ENCODE measurements around the gene ADD1.

The ADD1 gene

DNA sequence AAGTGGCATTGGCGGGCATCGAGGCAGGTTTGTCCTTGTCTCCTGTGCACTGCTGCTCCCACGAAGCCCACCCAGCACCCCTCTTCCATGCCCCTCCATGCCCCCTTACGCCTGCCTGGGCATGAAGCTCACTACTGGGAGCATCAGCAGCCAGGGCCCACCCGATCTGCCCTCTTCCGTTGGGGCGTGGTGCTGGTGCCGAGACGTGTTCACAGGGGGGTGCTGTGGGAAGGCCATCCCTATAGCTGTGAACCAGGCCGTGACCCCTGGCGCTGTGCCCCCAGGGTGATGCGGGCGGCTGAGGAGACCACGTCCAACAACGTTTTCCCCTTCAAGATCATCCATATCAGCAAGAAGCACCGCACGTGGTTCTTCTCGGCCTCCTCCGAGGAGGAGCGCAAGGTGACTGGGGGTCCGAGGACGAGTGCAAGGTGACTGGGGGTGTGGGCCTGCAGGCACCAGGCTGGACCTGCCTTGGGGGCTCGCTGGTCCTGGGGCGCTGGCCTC, 19.3 kb upstream of the ADD1 start:
- Histone ChIP-seq H3K27ac (ENCODE audit: low read depth, low read length, severe bottlenecking) (no peak overlapping the region), H3K4me1 (ENCODE audit: control insufficient read depth, insufficient read depth, low read length, poor library complexity, severe bottlenecking) (peaks cover under 1% of the 10 kb centered on the region), H3K4me3 (ENCODE audit: extremely low read depth, insufficient read depth, low read length, poor library complexity, severe bottlenecking) (no peak overlapping the region), H3K9me3 (ENCODE audit: control insufficient read depth, low read length) (no peaks in the 10 kb centered on the region), H3K36me3 (ENCODE audit: control insufficient read depth, insufficient read depth, low read length) (peaks cover 70% of the 10 kb centered on the region)
- 92 to 96% methylated on average over 22 to 24 of the region's 24 CpGs for WGBS, 2 experiments (ENCODE audit: insufficient coverage in 2 of 2)

DNA sequence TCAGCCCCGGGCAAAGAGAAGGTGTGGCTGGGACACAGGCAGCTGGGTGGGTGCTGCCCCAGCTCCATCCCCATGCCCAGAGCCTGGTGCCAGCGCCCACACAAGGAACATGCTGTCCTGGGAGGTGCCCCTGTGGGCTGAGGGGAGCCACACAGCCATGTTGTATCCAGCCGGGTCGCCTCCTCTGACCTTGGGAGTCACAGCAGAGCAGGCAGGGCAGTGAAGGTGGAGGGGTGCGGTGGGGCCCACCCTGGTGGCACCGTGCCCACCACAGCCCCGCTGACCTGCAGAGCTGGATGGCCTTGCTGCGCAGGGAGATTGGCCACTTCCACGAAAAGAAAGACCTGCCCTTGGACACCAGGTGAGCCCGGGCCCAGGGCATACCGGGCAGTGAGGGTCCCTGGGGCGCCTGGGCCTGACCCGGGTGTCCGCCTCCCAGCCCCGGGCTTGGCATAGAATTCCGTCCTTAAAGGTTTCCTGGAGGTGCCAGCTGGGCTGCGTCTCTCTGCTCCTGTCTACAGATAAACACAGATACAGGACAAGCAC, 18.7 kb upstream of the ADD1 start:
- Histone ChIP-seq H3K9me3 (ENCODE audit: control insufficient read depth, low read length) (no peaks in the 10 kb centered on the region), H3K4me1 (ENCODE audit: control insufficient read depth, insufficient read depth, low read length, poor library complexity, severe bottlenecking) (peaks cover 5% of the 10 kb centered on the region), H3K36me3 (ENCODE audit: control insufficient read depth, insufficient read depth, low read length) (peaks cover 71% of the 10 kb centered on the region), H3K4me3 (ENCODE audit: extremely low read depth, insufficient read depth, low read length, poor library complexity, severe bottlenecking) (no peak overlapping the region), H3K27ac (ENCODE audit: low read depth, low read length, severe bottlenecking) (no peak overlapping the region)
- WGBS, 2 experiments (ENCODE audit: insufficient coverage in 2 of 2): 93 to 94% methylated on average over 16 to 17 of the region's 17 CpGs

DNA sequence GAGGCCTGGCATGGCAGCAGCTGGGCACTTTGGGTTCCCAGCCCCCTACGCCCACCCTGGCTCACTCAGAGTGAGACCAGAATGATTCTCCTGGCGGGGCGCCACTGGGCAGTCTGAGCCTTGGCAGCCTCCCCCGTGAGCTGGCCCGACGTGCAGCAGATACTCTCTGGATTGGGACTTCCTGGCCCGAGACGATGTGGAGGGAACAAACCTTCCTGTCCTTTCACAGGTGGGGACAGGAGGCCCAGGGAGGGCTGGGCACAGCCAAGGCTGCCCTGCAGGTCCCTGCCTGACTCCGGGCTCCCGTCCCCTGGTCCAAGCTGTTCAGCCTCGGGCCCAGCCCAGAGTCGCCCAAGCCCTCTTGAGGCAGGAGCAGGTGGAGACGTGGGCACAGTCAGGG, 17.9 kb upstream of the ADD1 start:
- H3K36me3 ChIP-seq (ENCODE audit: control insufficient read depth, insufficient read depth, low read length): peaks cover 75% of the 10 kb centered on the region
- H3K9me3 ChIP-seq (ENCODE audit: control insufficient read depth, low read length): no peaks in the 10 kb centered on the region
- 89 to 98% methylated on average over 13 of the region's 13 CpGs for WGBS, 2 experiments (ENCODE audit: insufficient coverage in 2 of 2)
- no peak overlapping the region for H3K4me3 ChIP-seq (ENCODE audit: extremely low read depth, insufficient read depth, low read length, poor library complexity, severe bottlenecking)
- H3K27ac ChIP-seq (ENCODE audit: low read depth, low read length, severe bottlenecking): no peak overlapping the region
- peaks cover 8% of the 10 kb centered on the region for H3K4me1 ChIP-seq (ENCODE audit: control insufficient read depth, insufficient read depth, low read length, poor library complexity, severe bottlenecking)

DNA sequence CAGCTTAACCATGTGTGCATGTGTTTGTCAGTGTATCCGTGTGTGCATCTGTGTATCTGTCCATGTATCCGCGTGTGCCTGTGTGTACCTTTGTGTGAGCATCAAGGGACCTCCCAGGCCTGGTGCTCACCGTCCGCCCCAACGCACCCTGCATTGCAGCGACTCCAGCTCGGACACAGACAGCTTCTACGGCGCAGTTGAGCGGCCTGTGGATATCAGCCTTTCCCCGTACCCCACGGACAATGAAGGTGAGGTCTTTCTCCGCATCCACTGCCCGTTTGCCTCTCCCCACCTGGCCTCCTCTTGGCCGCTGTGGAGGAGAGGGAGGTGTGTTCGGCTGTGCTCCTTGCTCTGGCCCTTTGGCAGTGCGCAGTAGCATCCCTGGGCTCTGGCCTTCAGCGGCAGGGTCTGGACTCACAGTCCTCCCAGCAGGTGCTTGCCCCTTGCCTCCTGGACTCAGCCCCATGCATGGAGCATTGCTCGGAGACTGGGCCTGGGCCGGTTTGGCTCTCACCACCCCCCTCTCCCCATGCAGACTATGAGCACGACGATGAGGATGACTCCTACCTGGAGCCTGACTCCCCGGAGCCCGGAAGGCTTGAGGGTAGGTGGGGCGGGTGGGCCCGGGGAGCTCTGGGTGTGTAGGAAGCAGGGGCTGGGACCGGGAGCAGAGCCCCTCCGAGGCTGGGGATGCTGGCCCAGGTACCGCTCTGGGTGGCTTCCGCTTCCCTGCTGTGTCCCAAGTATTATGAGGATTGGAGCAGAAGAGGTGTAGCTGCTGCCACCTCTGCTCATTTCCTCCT, 16.4 kb upstream of the ADD1 start:
- no peaks in the 10 kb centered on the region for H3K9me3 ChIP-seq (ENCODE audit: control insufficient read depth, low read length)
- 96 to 97% methylated on average over 15 to 28 of the region's 31 CpGs for WGBS, 2 experiments (ENCODE audit: insufficient coverage in 2 of 2)
- H3K4me1 ChIP-seq (ENCODE audit: control insufficient read depth, insufficient read depth, low read length, poor library complexity, severe bottlenecking): peaks cover 8% of the 10 kb centered on the region
- H3K36me3 ChIP-seq (ENCODE audit: control insufficient read depth, insufficient read depth, low read length): peaks cover 84% of the 10 kb centered on the region
- no peak overlapping the region for H3K27ac ChIP-seq (ENCODE audit: low read depth, low read length, severe bottlenecking)
- no peak overlapping the region for H3K4me3 ChIP-seq (ENCODE audit: extremely low read depth, insufficient read depth, low read length, poor library complexity, severe bottlenecking)

DNA sequence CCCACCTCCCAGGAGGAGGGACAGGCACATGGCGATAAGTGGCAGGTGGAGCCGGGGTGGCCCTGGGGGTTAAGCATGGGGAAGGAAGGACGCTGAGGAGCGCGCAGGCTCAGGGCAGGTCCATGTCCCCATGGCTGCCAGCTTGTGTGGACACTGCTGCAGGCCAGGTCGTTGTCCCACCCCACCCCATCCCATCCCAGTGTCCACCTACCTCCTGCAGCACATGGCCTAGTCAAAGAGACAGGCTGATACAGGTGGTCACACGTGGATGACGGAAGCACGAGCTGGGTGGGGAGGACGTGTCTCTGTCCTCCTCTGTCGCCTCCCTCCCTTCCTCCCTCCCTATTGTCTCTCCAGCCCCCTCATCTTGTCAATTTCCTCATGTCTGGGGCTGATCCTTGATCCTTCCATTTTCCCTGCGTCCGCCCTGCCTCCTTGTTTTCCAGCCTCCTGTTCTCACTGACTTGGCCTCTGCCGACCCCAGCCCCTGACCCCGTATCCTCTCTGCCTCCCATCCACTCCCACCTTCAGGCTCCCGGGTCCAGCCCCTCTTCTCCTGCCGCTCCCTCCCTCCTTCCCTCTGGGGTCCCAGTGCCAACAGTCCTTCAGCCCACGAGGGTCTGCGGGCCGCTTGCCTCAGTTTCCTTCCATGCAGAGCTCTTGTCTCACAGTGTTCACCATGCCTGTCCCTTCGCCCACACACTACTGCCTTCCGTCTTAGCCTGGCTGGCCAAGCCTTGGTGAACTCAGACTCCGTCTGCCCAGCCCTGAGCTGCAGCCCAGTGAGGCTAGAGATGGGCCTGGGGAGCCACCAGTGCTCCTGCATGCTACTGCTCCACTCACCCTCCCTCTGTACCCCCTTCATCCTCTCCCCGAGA, 15.5 kb upstream of the ADD1 start:
- WGBS, 2 experiments (ENCODE audit: insufficient coverage in 2 of 2): 90 to 92% methylated on average over 19 of the region's 24 CpGs
- Histone ChIP-seq H3K4me1 (ENCODE audit: control insufficient read depth, insufficient read depth, low read length, poor library complexity, severe bottlenecking) (peaks cover 8% of the 10 kb centered on the region), H3K27ac (ENCODE audit: low read depth, low read length, severe bottlenecking) (no peak overlapping the region), H3K36me3 (ENCODE audit: control insufficient read depth, insufficient read depth, low read length) (peaks cover 84% of the 10 kb centered on the region), H3K4me3 (ENCODE audit: extremely low read depth, insufficient read depth, low read length, poor library complexity, severe bottlenecking) (no peak overlapping the region), H3K9me3 (ENCODE audit: control insufficient read depth, low read length) (no peaks in the 10 kb centered on the region)

DNA sequence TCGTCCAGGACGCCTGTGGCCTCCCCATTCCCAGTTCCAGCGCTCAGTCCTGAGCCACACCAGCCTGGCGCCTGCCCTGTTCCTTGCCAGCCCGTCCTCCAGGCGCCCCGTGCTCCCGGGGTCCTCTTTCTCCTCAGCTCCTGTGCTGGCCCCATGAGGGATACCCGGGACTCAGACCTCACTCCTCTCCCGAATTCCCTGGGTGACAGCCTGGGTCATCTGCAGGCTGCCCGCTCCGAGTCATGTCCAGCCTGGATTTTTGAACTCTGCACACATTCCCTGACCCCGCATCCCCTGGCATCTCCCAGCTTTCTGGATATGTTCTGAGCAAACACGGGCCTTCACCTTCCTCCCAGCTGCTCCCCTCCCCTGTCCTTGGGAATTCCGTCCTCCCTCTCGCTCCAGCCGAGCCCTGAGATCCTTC, 14.9 kb upstream of the ADD1 start:
- H3K4me3 ChIP-seq (ENCODE audit: extremely low read depth, insufficient read depth, low read length, poor library complexity, severe bottlenecking): no peak overlapping the region
- peaks cover 84% of the 10 kb centered on the region for H3K36me3 ChIP-seq (ENCODE audit: control insufficient read depth, insufficient read depth, low read length)
- no peaks in the 10 kb centered on the region for H3K9me3 ChIP-seq (ENCODE audit: control insufficient read depth, low read length)
- 95 to 96% methylated on average over 13 to 17 of the region's 17 CpGs for WGBS, 2 experiments (ENCODE audit: insufficient coverage in 2 of 2)
- H3K4me1 ChIP-seq (ENCODE audit: control insufficient read depth, insufficient read depth, low read length, poor library complexity, severe bottlenecking): peaks cover 8% of the 10 kb centered on the region
- no peak overlapping the region for H3K27ac ChIP-seq (ENCODE audit: low read depth, low read length, severe bottlenecking)

DNA sequence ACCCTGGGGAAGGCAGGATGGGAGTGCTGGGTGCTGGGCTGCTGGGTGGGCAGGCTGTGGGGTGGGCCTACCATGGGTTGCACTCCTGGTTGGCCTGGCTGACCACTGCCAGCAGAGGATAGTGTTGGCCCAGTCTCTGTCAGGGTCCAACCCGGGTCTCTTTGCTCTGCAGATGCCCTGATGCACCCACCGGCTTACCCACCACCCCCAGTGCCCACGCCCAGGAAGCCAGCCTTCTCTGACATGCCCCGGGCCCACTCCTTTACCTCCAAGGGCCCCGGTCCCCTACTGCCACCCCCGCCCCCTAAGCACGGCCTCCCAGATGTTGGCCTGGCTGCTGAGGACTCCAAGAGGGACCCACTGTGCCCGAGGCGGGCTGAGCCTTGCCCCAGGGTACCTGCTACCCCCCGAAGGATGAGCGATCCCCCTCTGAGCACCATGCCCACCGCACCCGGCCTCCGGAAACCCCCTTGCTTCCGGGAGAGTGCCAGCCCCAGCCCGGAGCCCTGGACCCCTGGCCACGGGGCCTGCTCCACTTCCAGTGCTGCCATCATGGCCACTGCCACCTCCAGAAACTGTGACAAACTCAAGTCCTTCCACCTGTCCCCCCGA, 14.2 kb upstream of the ADD1 start:
- peaks cover 85% of the 10 kb centered on the region for H3K36me3 ChIP-seq (ENCODE audit: control insufficient read depth, insufficient read depth, low read length)
- H3K9me3 ChIP-seq (ENCODE audit: control insufficient read depth, low read length): no peaks in the 10 kb centered on the region
- WGBS, 2 experiments (ENCODE audit: insufficient coverage in 2 of 2): 92 to 97% methylated on average over 5 to 16 of the region's 18 CpGs
- H3K27ac ChIP-seq (ENCODE audit: low read depth, low read length, severe bottlenecking): no peak overlapping the region
- peaks cover 8% of the 10 kb centered on the region for H3K4me1 ChIP-seq (ENCODE audit: control insufficient read depth, insufficient read depth, low read length, poor library complexity, severe bottlenecking)
- H3K4me3 ChIP-seq (ENCODE audit: extremely low read depth, insufficient read depth, low read length, poor library complexity, severe bottlenecking): no peak overlapping the region

DNA sequence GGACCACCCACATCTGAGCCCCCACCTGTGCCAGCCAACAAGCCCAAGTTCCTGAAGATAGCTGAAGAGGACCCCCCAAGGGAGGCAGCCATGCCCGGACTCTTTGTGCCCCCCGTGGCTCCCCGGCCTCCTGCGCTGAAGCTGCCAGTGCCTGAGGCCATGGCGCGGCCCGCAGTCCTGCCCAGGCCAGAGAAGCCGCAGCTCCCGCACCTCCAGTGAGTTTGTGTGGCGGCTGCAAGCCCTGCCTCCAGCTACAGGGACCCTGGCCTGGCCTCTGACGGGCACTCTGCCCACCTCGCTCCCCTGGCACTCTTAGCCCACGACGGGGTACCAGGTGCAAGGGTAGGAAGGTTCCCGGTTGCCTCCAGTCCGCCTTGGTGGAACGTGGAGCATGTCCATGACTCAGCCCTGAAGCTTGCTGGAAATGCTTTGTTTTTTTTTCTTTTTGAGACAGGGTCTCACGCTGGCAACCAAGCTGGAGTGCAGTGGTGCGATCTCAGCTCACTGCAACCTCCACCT, 13.7 kb upstream of the ADD1 start:
- Histone ChIP-seq H3K4me3 (ENCODE audit: extremely low read depth, insufficient read depth, low read length, poor library complexity, severe bottlenecking) (no peak overlapping the region), H3K9me3 (ENCODE audit: control insufficient read depth, low read length) (no peaks in the 10 kb centered on the region), H3K27ac (ENCODE audit: low read depth, low read length, severe bottlenecking) (no peak overlapping the region), H3K36me3 (ENCODE audit: control insufficient read depth, insufficient read depth, low read length) (peaks cover 85% of the 10 kb centered on the region), H3K4me1 (ENCODE audit: control insufficient read depth, insufficient read depth, low read length, poor library complexity, severe bottlenecking) (peaks cover 8% of the 10 kb centered on the region)
- WGBS, 2 experiments (ENCODE audit: insufficient coverage in 2 of 2): 93 to 95% methylated on average over 17 of the region's 19 CpGs

DNA sequence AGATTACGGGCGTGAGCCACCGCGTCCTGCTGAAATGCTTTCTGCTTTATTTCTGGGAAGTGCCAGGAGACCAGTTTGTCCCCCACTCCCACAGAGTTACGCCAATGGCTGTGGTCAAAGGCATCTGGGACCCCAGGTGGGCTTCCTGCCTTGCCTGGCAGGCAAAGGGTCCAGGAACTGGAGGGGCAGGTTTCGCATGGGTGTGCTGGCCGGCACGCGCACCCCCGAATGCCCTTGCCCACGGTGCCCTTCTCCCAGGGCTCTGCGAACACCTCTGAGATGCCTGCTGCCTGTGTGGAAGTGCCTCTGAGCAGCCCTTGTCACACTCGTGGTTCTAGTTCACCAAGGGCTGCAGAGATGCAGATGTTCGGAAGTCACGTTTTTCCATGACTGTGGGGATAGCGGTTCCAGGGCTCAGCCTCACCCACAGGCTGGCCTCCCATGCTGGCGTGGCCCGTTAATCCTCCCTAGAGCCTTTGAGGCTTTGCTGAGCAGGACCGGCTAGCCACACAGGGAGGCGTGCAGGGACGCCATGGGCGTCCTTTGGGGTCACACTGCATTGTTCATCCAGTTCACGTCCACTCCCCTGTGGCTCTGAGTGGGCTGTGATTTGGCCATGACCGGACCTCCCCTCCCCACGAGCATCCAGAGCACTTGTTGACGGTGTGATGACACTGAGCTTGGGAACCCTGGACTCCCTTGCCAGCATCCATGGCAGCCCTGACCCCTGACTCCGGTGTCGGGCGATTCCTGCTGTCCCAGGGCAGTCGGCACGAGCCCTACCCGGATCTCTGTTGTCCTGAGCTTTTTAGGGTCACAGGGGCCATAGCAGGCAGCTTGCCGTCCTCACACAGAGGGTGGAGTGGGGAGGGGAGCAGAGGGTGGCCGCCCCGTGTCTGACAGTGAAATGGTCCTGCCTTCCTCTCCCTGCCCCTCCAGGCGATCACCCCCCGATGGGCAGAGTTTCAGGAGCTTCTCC, 12.7 kb upstream of the ADD1 start:
- Histone ChIP-seq H3K36me3 (ENCODE audit: control insufficient read depth, insufficient read depth, low read length) (peaks cover 84% of the 10 kb centered on the region), H3K4me1 (ENCODE audit: control insufficient read depth, insufficient read depth, low read length, poor library complexity, severe bottlenecking) (peaks cover 8% of the 10 kb centered on the region), H3K27ac (ENCODE audit: low read depth, low read length, severe bottlenecking) (no peak overlapping the region), H3K9me3 (ENCODE audit: control insufficient read depth, low read length) (no peaks in the 10 kb centered on the region), H3K4me3 (ENCODE audit: extremely low read depth, insufficient read depth, low read length, poor library complexity, severe bottlenecking) (no peak overlapping the region)
- 96% methylated on average over 29 to 32 of the region's 37 CpGs for WGBS, 2 experiments (ENCODE audit: insufficient coverage in 2 of 2)
